Panc1 (cell line): ENCODE data around the gene SSBP2.

Experiments
- POLR2AphosphoS5 ChIP-seq: IDR thresholded peaks from 2 replicates; pipeline ENCODE4 v1.6.1; 2012; ENCODE audit warnings: mild to moderate bottlenecking, low read depth, low read length, moderate library complexity
- SIN3A ChIP-seq: IDR thresholded peaks from 2 replicates; pipeline ENCODE4 v1.6.1; 2012; ENCODE audit warnings: low read depth, mild to moderate bottlenecking, low read length, moderate library complexity, borderline replicate concordance; ENCODE audit not compliant: insufficient read depth
- TCF7L2 ChIP-seq: IDR thresholded peaks from 2 replicates; pipeline ENCODE4 v1.6.1; 2011; ENCODE audit warnings: mild to moderate bottlenecking, low read depth, low read length, inconsistent platforms
- TF ChIP-seq, protein P1 (sequence below): fragments of 450-650 bp; IDR thresholded peaks from 2 replicates; pipeline ENCODE4 v1.5.1; 2017; ENCODE audit warnings: mild to moderate bottlenecking

- TF ChIP-seq, protein P1, sequence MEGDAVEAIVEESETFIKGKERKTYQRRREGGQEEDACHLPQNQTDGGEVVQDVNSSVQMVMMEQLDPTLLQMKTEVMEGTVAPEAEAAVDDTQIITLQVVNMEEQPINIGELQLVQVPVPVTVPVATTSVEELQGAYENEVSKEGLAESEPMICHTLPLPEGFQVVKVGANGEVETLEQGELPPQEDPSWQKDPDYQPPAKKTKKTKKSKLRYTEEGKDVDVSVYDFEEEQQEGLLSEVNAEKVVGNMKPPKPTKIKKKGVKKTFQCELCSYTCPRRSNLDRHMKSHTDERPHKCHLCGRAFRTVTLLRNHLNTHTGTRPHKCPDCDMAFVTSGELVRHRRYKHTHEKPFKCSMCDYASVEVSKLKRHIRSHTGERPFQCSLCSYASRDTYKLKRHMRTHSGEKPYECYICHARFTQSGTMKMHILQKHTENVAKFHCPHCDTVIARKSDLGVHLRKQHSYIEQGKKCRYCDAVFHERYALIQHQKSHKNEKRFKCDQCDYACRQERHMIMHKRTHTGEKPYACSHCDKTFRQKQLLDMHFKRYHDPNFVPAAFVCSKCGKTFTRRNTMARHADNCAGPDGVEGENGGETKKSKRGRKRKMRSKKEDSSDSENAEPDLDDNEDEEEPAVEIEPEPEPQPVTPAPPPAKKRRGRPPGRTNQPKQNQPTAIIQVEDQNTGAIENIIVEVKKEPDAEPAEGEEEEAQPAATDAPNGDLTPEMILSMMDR, result no peak
- TF ChIP-seq POLR2AphosphoS5 (no peak), TCF7L2 (no peak), SIN3A (no peak)
Observed at GRCh38 chr5:81370912-81371311, 380.0 kb downstream of the SSBP2 start.
